Right atrium auricular region (tissue), 2 donors: ENCODE results near the gene ACOXL. TPM values are rescaled to one million over a fixed set of nuclear protein-coding genes. Genes with fewer than 3 reads are reported as not detected.
A peak's percentile ranks its signal among the peaks of the same experiment; 100 is the strongest.

Experiments used
- DNase-seq: peaks from one replicate; pipeline ENCODE4 v3.0.0-alpha.2; 2019; ENCODE audit warnings: low spot score
- H3K27ac ChIP-seq, 2 donors: fragments of 200-600 bp; sonication (generic); 1 replicate in 1 of 2; 2 replicates in 1 of 2; pipeline ENCODE4 v1.5.1; 2016 to 2019
- H3K27me3 ChIP-seq, 2 donors: fragments of 200-600 bp; sonication (generic); one replicate each; pipeline versions ENCODE4 v1.5.1 to v1.6.0; 2017 to 2019
- H3K36me3 ChIP-seq: fragments of 200-600 bp; sonication (generic); one replicate; pipeline ENCODE4 v1.5.1; 2016
- H3K4me1 ChIP-seq, 2 donors: fragments of 200-600 bp; sonication (generic); one replicate each; pipeline versions ENCODE4 v1.5.1 to v1.6.0; 2017 to 2019
- H3K4me3 ChIP-seq, 2 donors: fragments of 200-600 bp; sonication (generic); 1 replicate in 1 of 2; 2 replicates in 1 of 2; pipeline ENCODE4 v1.5.1; 2017 to 2019; ENCODE audit warnings: mild to moderate bottlenecking in 1 of 2, moderate library complexity in 1 of 2
- H3K9me3 ChIP-seq, 2 donors: fragments of 200-600 bp; sonication (generic); one replicate each; pipeline ENCODE4 v1.5.1; 2019
- CTCF ChIP-seq, 2 donors: fragments of 200-600 bp; sonication (generic); IDR thresholded peaks; one replicate each; pipeline ENCODE4 v1.5.1; 2019; ENCODE audit warnings: antibody characterized with exemption in 2 of 2
- total RNA-seq, 2 donors: library from RNA; depleted of rRNA; stranded (reverse); fragments of >200 nt; gene quantifications; one replicate each; pipeline ENCODE4 v1.1.0, GENCODE V29; 2016

The ACOXL gene
- total RNA-seq, 2 donors from 2014 or later = 0.33 to 0.55 TPM

- no peaks in the 10 kb centered on the region for H3K36me3 ChIP-seq
- no peak for DNase-seq
- H3K9me3 ChIP-seq = no peaks in the 10 kb centered on the region
- no peaks in the 10 kb centered on the region for H3K4me1 ChIP-seq
- no peak for TF ChIP-seq CTCF (IDR thresholded peaks at IDR 0.05)
- H3K4me3 ChIP-seq = no peak overlapping the region
- H3K27me3 ChIP-seq = no peaks in the 10 kb centered on the region
- no peak overlapping the region for H3K27ac ChIP-seq
These were observed 149.5 kb downstream of the ACOXL start for GRCh38 chr2:110881908-110882307.

GRCh38 chr2:110883406-110883805, 151.0 kb downstream of the ACOXL start:
- Histone ChIP-seq H3K27ac (no peak overlapping the region), H3K4me1 (no peaks in the 10 kb centered on the region), H3K36me3 (no peaks in the 10 kb centered on the region), H3K9me3 (no peaks in the 10 kb centered on the region), H3K27me3 (no peaks in the 10 kb centered on the region), H3K4me3 (no peak overlapping the region)
- no peak for DNase-seq
- TF ChIP-seq CTCF (IDR thresholded peaks at IDR 0.05) = no peak

- Histone ChIP-seq H3K27me3 (no peaks in the 10 kb centered on the region), H3K4me1 (no peaks in the 10 kb centered on the region), H3K36me3 (no peaks in the 10 kb centered on the region), H3K4me3 (no peak overlapping the region), H3K9me3 (no peaks in the 10 kb centered on the region), H3K27ac (no peak overlapping the region)
- TF ChIP-seq CTCF (IDR thresholded peaks at IDR 0.05) = no peak
- no peak for DNase-seq
These were observed 152.9 kb downstream of the ACOXL start for GRCh38 chr2:110885256-110885655.

- no peak for TF ChIP-seq CTCF (IDR thresholded peaks at IDR 0.05)
- Histone ChIP-seq H3K27me3 (no peaks in the 10 kb centered on the region), H3K9me3 (no peaks in the 10 kb centered on the region), H3K4me3 (no peak overlapping the region), H3K36me3 (no peaks in the 10 kb centered on the region), H3K4me1 (no peaks in the 10 kb centered on the region), H3K27ac (no peak overlapping the region)
- peak; percentile 23 for DNase-seq
These were observed 154.6 kb downstream of the ACOXL start for GRCh38 chr2:110886826-110887573.

- TF ChIP-seq CTCF (IDR thresholded peaks at IDR 0.05) = no peak
- no peak overlapping the region for H3K4me3 ChIP-seq
- DNase-seq = no peak
- no peaks in the 10 kb centered on the region for H3K36me3 ChIP-seq
- H3K27me3 ChIP-seq = no peaks in the 10 kb centered on the region
- no peaks in the 10 kb centered on the region for H3K9me3 ChIP-seq
- no peak overlapping the region for H3K27ac ChIP-seq
- no peaks in the 10 kb centered on the region for H3K4me1 ChIP-seq
These were observed 156.0 kb downstream of the ACOXL start for GRCh38 chr2:110888411-110888810.

- Histone ChIP-seq H3K4me3 (no peak overlapping the region), H3K27ac (no peak overlapping the region), H3K27me3 (no peaks in the 10 kb centered on the region), H3K9me3 (peaks cover 0 to 12% of the 10 kb centered on the region in 2 donors), H3K36me3 (no peaks in the 10 kb centered on the region), H3K4me1 (no peaks in the 10 kb centered on the region)
- DNase-seq = no peak
- TF ChIP-seq CTCF (IDR thresholded peaks at IDR 0.05) = no peak
These were observed 159.3 kb downstream of the ACOXL start for GRCh38 chr2:110891626-110892025.
